ENCODE results near the gene RET.

DNA sequence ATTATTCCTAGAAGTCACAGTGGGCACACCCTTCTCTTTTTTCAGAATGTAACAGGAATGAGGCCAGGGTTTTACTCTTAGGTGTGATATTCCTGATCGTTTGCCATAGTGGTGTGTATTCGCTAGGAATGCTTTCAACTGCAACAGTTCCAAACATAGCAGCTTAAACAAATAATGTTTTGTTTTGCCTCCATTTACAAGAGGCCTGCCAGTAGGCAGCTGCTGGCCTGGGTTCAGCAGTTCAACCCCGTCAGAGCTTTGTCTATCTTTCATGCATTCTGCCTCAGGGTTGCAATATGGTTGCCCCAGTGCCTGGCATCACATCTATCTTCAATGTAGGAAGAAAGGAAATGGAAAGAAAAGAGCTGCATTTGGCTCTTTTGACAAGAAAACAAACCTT, 21.7 kb upstream of the RET start:
- TF ChIP-seq, protein P1, sequence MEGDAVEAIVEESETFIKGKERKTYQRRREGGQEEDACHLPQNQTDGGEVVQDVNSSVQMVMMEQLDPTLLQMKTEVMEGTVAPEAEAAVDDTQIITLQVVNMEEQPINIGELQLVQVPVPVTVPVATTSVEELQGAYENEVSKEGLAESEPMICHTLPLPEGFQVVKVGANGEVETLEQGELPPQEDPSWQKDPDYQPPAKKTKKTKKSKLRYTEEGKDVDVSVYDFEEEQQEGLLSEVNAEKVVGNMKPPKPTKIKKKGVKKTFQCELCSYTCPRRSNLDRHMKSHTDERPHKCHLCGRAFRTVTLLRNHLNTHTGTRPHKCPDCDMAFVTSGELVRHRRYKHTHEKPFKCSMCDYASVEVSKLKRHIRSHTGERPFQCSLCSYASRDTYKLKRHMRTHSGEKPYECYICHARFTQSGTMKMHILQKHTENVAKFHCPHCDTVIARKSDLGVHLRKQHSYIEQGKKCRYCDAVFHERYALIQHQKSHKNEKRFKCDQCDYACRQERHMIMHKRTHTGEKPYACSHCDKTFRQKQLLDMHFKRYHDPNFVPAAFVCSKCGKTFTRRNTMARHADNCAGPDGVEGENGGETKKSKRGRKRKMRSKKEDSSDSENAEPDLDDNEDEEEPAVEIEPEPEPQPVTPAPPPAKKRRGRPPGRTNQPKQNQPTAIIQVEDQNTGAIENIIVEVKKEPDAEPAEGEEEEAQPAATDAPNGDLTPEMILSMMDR (IDR thresholded peaks at IDR 0.05) = no peak
- no peak for TF ChIP-seq EP300 (IDR thresholded peaks at IDR 0.05)
